Left lung (tissue), 10 donors: Measurements from ENCODE around the gene ZBTB7B. TPM values are rescaled to one million over a fixed set of nuclear protein-coding genes. Genes with fewer than 3 reads are reported as not detected.
"Not testable (repeated sequence)": the region's sequence is repeated elsewhere in the genome, so short reads cannot be mapped to it uniquely, and the experiment has no call there.

Experiments
- ATAC-seq: fragments of 200-7000 bp; cut with Tn5 transposase; one replicate; pipeline ENCODE4 v1.9.1; 2020; ENCODE audit warnings: moderate library complexity
- DNase-seq, 4 donors: peaks; one replicate each; pipeline ENCODE4 v3.0.0-alpha.2; 2013 to 2020
- H3K27ac ChIP-seq, 2 donors: fragments of 200-600 bp; sonication (generic) in 1 of 2; one replicate each; pipeline versions ENCODE4 v1.5.0 to v1.8.0; 2020 to 2021
- H3K27me3 ChIP-seq, 2 donors: fragments of 200-600 bp; sonication (generic) in 1 of 2; one replicate each; pipeline versions ENCODE4 v1.5.0 to v1.8.0; 2020 to 2021
- H3K36me3 ChIP-seq, 2 donors: fragments of 200-600 bp; sonication (generic) in 1 of 2; one replicate each; pipeline versions ENCODE4 v1.5.0 to v1.8.0; 2020 to 2021
- H3K4me1 ChIP-seq, 2 donors: fragments of 200-600 bp; one replicate each; pipeline ENCODE4 v1.8.0; 2021
- H3K4me3 ChIP-seq, 2 donors: fragments of 200-600 bp; sonication (generic) in 1 of 2; one replicate each; pipeline versions ENCODE4 v1.5.0 to v1.8.0; 2020 to 2021; ENCODE audit warnings: mild to moderate bottlenecking in 1 of 2
- H3K9me3 ChIP-seq, 2 donors: fragments of 200-600 bp; sonication (generic) in 1 of 2; one replicate each; pipeline versions ENCODE4 v1.5.0 to v1.8.0; 2020 to 2021
- CTCF ChIP-seq, 2 donors: fragments of 200-600 bp; sonication (generic) in 1 of 2; IDR thresholded peaks; one replicate each; pipeline versions ENCODE4 v1.5.0 to v1.8.0; 2021; ENCODE audit warnings: antibody characterized with exemption in 2 of 2
- intact Hi-C, 2 donors: fragments of 100-400 bp; cut with DNase I; formaldehyde crosslinking; loops; one replicate each; pipeline versions ENCODE4 v1.11.2 to v1.14.2; 2022
- polyA plus RNA-seq, 6 donors: library from polyadenylated mRNA; unstranded; fragments of 120-200 nt; gene quantifications; one replicate each; pipeline ENCODE4 v1.2.1, GENCODE V29; 2013; ENCODE audit not compliant: insufficient read length in 6 of 6
- total RNA-seq, 2 donors: library from RNA; stranded (reverse); fragmentation: NEBNext Ultra II Directional; extraction: Animal tissue kit (Norgen Biotek cat#: 25700); gene quantifications; one replicate each; pipeline ENCODE4 v1.2.1, GENCODE V29; 2021
- donor health status: DM: no; HTN: yes; CAD: no.
- donor health status: DM: no; HTN: no; CAD: no.

The ZBTB7B gene
- total and polyA plus RNA-seq, 8 donors = 14.4 to 104 (median 19.0) TPM

- DNase-seq (peak; percentile 92 to 100 (median 98)), ATAC-seq (peak; percentile 83)
- intact Hi-C loops = no loop called here
- H3K36me3 ChIP-seq = peaks cover 0 to 6% of the 10 kb centered on the region in 2 donors
- peak within 1 kb of the TSS; percentile 63 to 68 for H3K4me3 ChIP-seq
- H3K4me1 ChIP-seq = peaks cover 43 to 51% of the 10 kb centered on the region in 2 donors
- no peaks in the 10 kb centered on the region for H3K27me3 ChIP-seq
- peak within 1 kb of the TSS; percentile 98 to 99 for H3K27ac ChIP-seq
- no peak for TF ChIP-seq CTCF (IDR thresholded peaks at IDR 0.05)
- H3K9me3 ChIP-seq = no peaks in the 10 kb centered on the region
Measured at GRCh38 chr1:154974102-154974807, 28.3 kb upstream of the ZBTB7B start, which contains the start of gene CKS1B. CKS1B (plus strand) TSS chr1:154974681; CDS start chr1:154974746, 65 bp downstream.

- intact Hi-C loops = no loop called here
- DNase-seq = peak; percentile 94 to 100 (median 97)
- peak overlapping the region; percentile 63 to 68 for H3K4me3 ChIP-seq
- peak overlapping the region; percentile 98 to 99 for H3K27ac ChIP-seq
- ATAC-seq = peak; percentile 54
- H3K27me3 ChIP-seq = no peaks in the 10 kb centered on the region
- H3K9me3 ChIP-seq = no peaks in the 10 kb centered on the region
- no peak for TF ChIP-seq CTCF (IDR thresholded peaks at IDR 0.05)
- peaks cover 0 to 4% of the 10 kb centered on the region in 2 donors for H3K36me3 ChIP-seq
- H3K4me1 ChIP-seq = peaks cover 38 to 44% of the 10 kb centered on the region in 2 donors
Measured at GRCh38 chr1:154974808-154975408, 27.7 kb upstream of the ZBTB7B start.

GRCh38 chr1:154975409-154976059, 27.1 kb upstream of the ZBTB7B start:
- TF ChIP-seq CTCF (IDR thresholded peaks at IDR 0.05) = no peak
- intact Hi-C loops = no loop called here
- Histone ChIP-seq H3K9me3 (no peaks in the 10 kb centered on the region), H3K4me1 (peaks cover 33 to 38% of the 10 kb centered on the region in 2 donors), H3K4me3 (peak overlapping the region; percentile 63 to 68), H3K36me3 (peaks cover 0 to 4% of the 10 kb centered on the region in 2 donors), H3K27me3 (no peaks in the 10 kb centered on the region), H3K27ac (peak overlapping the region; percentile 98 to 99)
- DNase-seq (peak; percentile 43 to 85 (median 71)), ATAC-seq (no peak)

- H3K36me3 ChIP-seq, H3K27ac ChIP-seq, H3K4me3 ChIP-seq, ATAC-seq, intact Hi-C loops, H3K9me3 ChIP-seq, DNase-seq, H3K27me3 ChIP-seq: not testable (repeated sequence)
- H3K4me1 ChIP-seq = peaks cover 12 to 24% of the 10 kb centered on the region in 2 donors
Measured at GRCh38 chr1:154977762-154978161, 24.8 kb upstream of the ZBTB7B start.

- Histone ChIP-seq H3K4me3 (no peak overlapping the region), H3K27ac (no peak overlapping the region), H3K36me3 (peaks cover 0 to 4% of the 10 kb centered on the region in 2 donors), H3K9me3 (no peaks in the 10 kb centered on the region), H3K4me1 (peaks cover 8 to 18% of the 10 kb centered on the region in 2 donors), H3K27me3 (no peaks in the 10 kb centered on the region)
- DNase-seq (no peak), ATAC-seq (no peak)
- no peak for TF ChIP-seq CTCF (IDR thresholded peaks at IDR 0.05)
- intact Hi-C loops = no loop called here
Measured at GRCh38 chr1:154978360-154978759, 24.2 kb upstream of the ZBTB7B start.
